ENCODE results near the gene TPSB2.

- TF ChIP-seq CTCF (IDR thresholded peaks at IDR 0.05; ENCODE audit: borderline replicate concordance, extremely low read depth, low read length, poor library complexity, severe bottlenecking) = no peak
- no peak for TF ChIP-seq EZH2 (IDR thresholded peaks at IDR 0.05; ENCODE audit: borderline replicate concordance, low read depth, low read length, severe bottlenecking)
Observed at GRCh38 chr16:1214719-1215118, 15.3 kb downstream of the TPSB2 start.
